Gastrocnemius medialis (tissue), 4 donors: ENCODE data around the gene AZIN2. TPM values are rescaled to one million over a fixed set of nuclear protein-coding genes. Genes with fewer than 3 reads are reported as not detected.

Experiments used
- ATAC-seq, 2 donors: fragments of 150-250 bp; one replicate each; pipeline ENCODE4 v1.9.1; 2016
- DNase-seq, 2 donors: peaks; one replicate each; pipeline ENCODE4 v3.0.0-alpha.2; 2019
- H3K27ac ChIP-seq, 4 donors: fragments of 200-600 bp; sonication (generic); 1 replicate in 1 of 4; 2 replicates in 3 of 4; pipeline ENCODE4 v1.5.1; 2016 to 2018; ENCODE audit warnings: mild to moderate bottlenecking in 2 of 4, moderate library complexity in 1 of 4
- H3K27me3 ChIP-seq, 3 donors: fragments of 200-600 bp; sonication (generic) in 2 of 3; 1 replicate in 1 of 3; 2 replicates in 2 of 3; pipeline versions ENCODE4 v1.5.1 to v1.6.0; 2016 to 2019; ENCODE audit warnings: mild to moderate bottlenecking in 1 of 3, moderate library complexity in 1 of 3
- H3K36me3 ChIP-seq, 2 donors: fragments of 200-600 bp; sonication (generic) in 1 of 2; one replicate each; pipeline ENCODE4 v1.5.1; 2017 to 2018
- H3K4me1 ChIP-seq, 2 donors: fragments of 200-600 bp; sonication (generic) in 1 of 2; one replicate each; pipeline ENCODE4 v1.5.1; 2016 to 2017; ENCODE audit warnings: mild to moderate bottlenecking in 2 of 2
- H3K4me3 ChIP-seq, 4 donors: fragments of 200-600 bp; sonication (generic) in 3 of 4; 1 replicate in 1 of 4; 2 replicates in 3 of 4; pipeline ENCODE4 v1.5.1; 2016 to 2019; ENCODE audit warnings: mild to moderate bottlenecking in 2 of 4
- H3K9me3 ChIP-seq, 3 donors: fragments of 200-600 bp; sonication (generic) in 2 of 3; 1 replicate in 1 of 3; 2 replicates in 2 of 3; pipeline ENCODE4 v1.5.1; 2016 to 2019
- CTCF ChIP-seq, 5 experiments: fragments of 450-650 bp in 3 of 5; fragments of 200-600 bp in 2 of 5; sonication (generic) in 2 of 5; IDR thresholded peaks in 4 of 5; conservative IDR thresholded peaks in 1 of 5; 1 replicate in 4 of 5; 2 replicates in 1 of 5; pipeline ENCODE4 v1.5.1; 2016 to 2019; ENCODE audit warnings: antibody characterized with exemption in 5 of 5, mild to moderate bottlenecking in 3 of 5, moderate library complexity in 3 of 5
- POLR2A ChIP-seq, 2 donors: fragments of 450-650 bp; IDR thresholded peaks; one replicate each; pipeline ENCODE4 v1.6.1; 2017; ENCODE audit warnings: antibody characterized with exemption in 2 of 2, mild to moderate bottlenecking in 2 of 2, moderate library complexity in 2 of 2
- in situ Hi-C, 4 donors: fragments of 200-750 bp; cut with MboI; loops; one replicate each; pipeline versions ENCODE4 v1.15.0 to v1.8.0; 2017; ENCODE audit warnings: low sequenced_read_pairs in 4 of 4
- intact Hi-C: fragments of 100-400 bp; cut with DNase I; formaldehyde crosslinking; loops from one replicate; pipeline ENCODE4 v1.15.1; 2023; ENCODE audit warnings: low total_unique reads
- total RNA-seq, 4 donors: library from RNA; depleted of rRNA; stranded (reverse); fragments of >200 nt; gene quantifications; one replicate each; pipeline versions ENCODE4 v1.1.0 to v1.2.3, GENCODE V29; 2016

The AZIN2 gene
- total RNA-seq, 4 donors from 2014 or later: 0.52 to 3.1 (median 1.2) TPM

GRCh38 chr1:33081554-33082305 is 777 bp downstream of the AZIN2 start:
- in situ Hi-C loops: loop anchor here in 2 of 4 donors (5.0 to 10.0 kb wide), 2 partner anchors 144 to 147 kb away; no protein-coding TSS in a partner anchor
- DNase-seq (no peak), ATAC-seq (peak in 1 of 2 donors; percentile 3)
- Histone ChIP-seq H3K27ac (peak overlapping the region in 2 of 4 donors; percentile 57 to 66), H3K4me1 (peaks cover 13 to 18% of the 10 kb centered on the region in 2 donors), H3K4me3 (peak overlapping the region; percentile 63 to 80 (median 68)), H3K36me3 (no peaks in the 10 kb centered on the region), H3K27me3 (no peaks in the 10 kb centered on the region), H3K9me3 (no peaks in the 10 kb centered on the region)
- TF ChIP-seq POLR2A (IDR thresholded peaks at IDR 0.05) (no peak), CTCF (IDR thresholded peaks at IDR 0.05 in 4 of 5, conservative IDR thresholded peaks at IDR 0.05 in 1 of 5) (no peak)
- intact Hi-C loops: loop anchor here (2.0 to 10.0 kb wide), 2 partner anchors 27 to 377 kb away; partner anchors contain the start of gene SYNC

- TF ChIP-seq POLR2A (IDR thresholded peaks at IDR 0.05) (no peak), CTCF (IDR thresholded peaks at IDR 0.05 in 4 of 5, conservative IDR thresholded peaks at IDR 0.05 in 1 of 5) (no peak)
- in situ Hi-C loops: loop anchor here in 2 of 4 donors (5.0 to 10.0 kb wide), 2 partner anchors 145 to 148 kb away; no protein-coding TSS in a partner anchor
- Histone ChIP-seq H3K27ac (no peak overlapping the region), H3K4me3 (no peak overlapping the region), H3K36me3 (no peaks in the 10 kb centered on the region), H3K9me3 (no peaks in the 10 kb centered on the region), H3K4me1 (peaks cover 13 to 18% of the 10 kb centered on the region in 2 donors), H3K27me3 (no peaks in the 10 kb centered on the region)
- intact Hi-C loops: loop anchor here (10.0 kb wide), 1 partner anchor 378 kb away; the partner anchor contains the start of gene SYNC
- DNase-seq (no peak), ATAC-seq (no peak)
Observed at GRCh38 chr1:33082575-33083108, 1.7 kb downstream of the AZIN2 start.

GRCh38 chr1:33085332-33085731 is 4.4 kb downstream of the AZIN2 start:
- no peak for ATAC-seq

GRCh38 chr1:33086384-33086850 is 5.5 kb downstream of the AZIN2 start:
- in situ Hi-C loops: loop anchor here in 1 of 4 donors (10.0 kb wide), 1 partner anchor 152 kb away; no protein-coding TSS in a partner anchor
- no peak overlapping the region for H3K27ac ChIP-seq
- intact Hi-C loops: loop anchor here (1.0 to 10.0 kb wide), 4 partner anchors 153 to 382 kb away; partner anchors contain the start of genes S100PBP, SYNC and YARS1
- H3K9me3 ChIP-seq: no peaks in the 10 kb centered on the region
- ATAC-seq (peak; percentile 59 to 60), DNase-seq (peak; percentile 56 to 77)
- no peaks in the 10 kb centered on the region for H3K36me3 ChIP-seq
- TF ChIP-seq CTCF (IDR thresholded peaks at IDR 0.05 in 4 of 5, conservative IDR thresholded peaks at IDR 0.05 in 1 of 5): peak; percentile 50 to 83 (median 81)
- TF ChIP-seq POLR2A (IDR thresholded peaks at IDR 0.05): no peak
- H3K27me3 ChIP-seq: no peaks in the 10 kb centered on the region
- H3K4me1 ChIP-seq: peaks cover 11 to 19% of the 10 kb centered on the region in 2 donors
- H3K4me3 ChIP-seq: no peak overlapping the region

More at GRCh38 chr1:33085332-33085731, 4.4 kb downstream of the AZIN2 start:
- H3K36me3 ChIP-seq: no peaks in the 10 kb centered on the region
- no peak for DNase-seq
- no peak for TF ChIP-seq CTCF (IDR thresholded peaks at IDR 0.05 in 4 of 5, conservative IDR thresholded peaks at IDR 0.05 in 1 of 5)
- no peak for TF ChIP-seq POLR2A (IDR thresholded peaks at IDR 0.05)
- no peaks in the 10 kb centered on the region for H3K27me3 ChIP-seq
- no peak overlapping the region for H3K4me3 ChIP-seq
- intact Hi-C loops (loop anchor here (5.0 to 10.0 kb wide), 2 partner anchors 268 to 381 kb away; partner anchors contain the start of genes S100PBP, SYNC and YARS1), in situ Hi-C loops (loop anchor here in 1 of 4 donors (10.0 kb wide), 1 partner anchor 151 kb away; no protein-coding TSS in a partner anchor)
- no peaks in the 10 kb centered on the region for H3K9me3 ChIP-seq
- H3K27ac ChIP-seq: no peak overlapping the region
- peaks cover 16 to 21% of the 10 kb centered on the region in 2 donors for H3K4me1 ChIP-seq
